ENCODE results near the gene RPP30. TPM values are rescaled to one million over a fixed set of nuclear protein-coding genes. Genes with fewer than 3 reads are reported as not detected.

RPP30 gene
- total RNA-seq, 4 donors from 2014 or later = 34.4 to 57.5 (median 38.7) TPM

GRCh38 chr10:90855126-90855525 lies 16.6 kb upstream of the RPP30 start:
- no peak for DNase-seq (ENCODE audit: low spot score in 2 of 2)
- Histone ChIP-seq H3K27ac (no peak overlapping the region), H3K27me3 (peaks cover 39% of the 10 kb centered on the region), H3K9me3 (no peaks in the 10 kb centered on the region), H3K4me1 (peaks cover 16% of the 10 kb centered on the region), H3K4me3 (no peak overlapping the region), H3K36me3 (no peaks in the 10 kb centered on the region)
- TF ChIP-seq POLR2A (IDR thresholded peaks at IDR 0.05) (no peak), EP300 (IDR thresholded peaks at IDR 0.05) (no peak), CTCF (IDR thresholded peaks at IDR 0.05) (no peak), POLR2AphosphoS5 (IDR thresholded peaks at IDR 0.05) (no peak)
- 74% methylated on average over 3 of the region's 3 CpGs for WGBS

GRCh38 chr10:90856261-90856660 lies 15.5 kb upstream of the RPP30 start:
- Histone ChIP-seq H3K27me3 (peaks cover 39% of the 10 kb centered on the region), H3K27ac (no peak overlapping the region), H3K9me3 (no peaks in the 10 kb centered on the region), H3K4me1 (peaks cover 16% of the 10 kb centered on the region), H3K4me3 (no peak overlapping the region), H3K36me3 (no peaks in the 10 kb centered on the region)
- TF ChIP-seq EP300 (IDR thresholded peaks at IDR 0.05) (no peak), POLR2AphosphoS5 (IDR thresholded peaks at IDR 0.05) (no peak), POLR2A (IDR thresholded peaks at IDR 0.05) (no peak), CTCF (IDR thresholded peaks at IDR 0.05) (no peak)
- DNase-seq (ENCODE audit: low spot score in 2 of 2) = no peak
- 90% methylated on average over 3 of the region's 3 CpGs for WGBS

GRCh38 chr10:90856964-90857634 lies 14.7 kb upstream of the RPP30 start:
- no peak for DNase-seq (ENCODE audit: low spot score in 2 of 2)
- peaks cover 34% of the 10 kb centered on the region for H3K27me3 ChIP-seq
- 35% methylated on average over 18 of the region's 59 CpGs for WGBS
- no peak for TF ChIP-seq POLR2A (IDR thresholded peaks at IDR 0.05)
- no peak for TF ChIP-seq EP300 (IDR thresholded peaks at IDR 0.05)
- H3K27ac ChIP-seq = no peak overlapping the region
- no peaks in the 10 kb centered on the region for H3K36me3 ChIP-seq
- peaks cover 16% of the 10 kb centered on the region for H3K4me1 ChIP-seq
- H3K9me3 ChIP-seq = no peaks in the 10 kb centered on the region
- peak overlapping the region; percentile 74 for H3K4me3 ChIP-seq

DNA sequence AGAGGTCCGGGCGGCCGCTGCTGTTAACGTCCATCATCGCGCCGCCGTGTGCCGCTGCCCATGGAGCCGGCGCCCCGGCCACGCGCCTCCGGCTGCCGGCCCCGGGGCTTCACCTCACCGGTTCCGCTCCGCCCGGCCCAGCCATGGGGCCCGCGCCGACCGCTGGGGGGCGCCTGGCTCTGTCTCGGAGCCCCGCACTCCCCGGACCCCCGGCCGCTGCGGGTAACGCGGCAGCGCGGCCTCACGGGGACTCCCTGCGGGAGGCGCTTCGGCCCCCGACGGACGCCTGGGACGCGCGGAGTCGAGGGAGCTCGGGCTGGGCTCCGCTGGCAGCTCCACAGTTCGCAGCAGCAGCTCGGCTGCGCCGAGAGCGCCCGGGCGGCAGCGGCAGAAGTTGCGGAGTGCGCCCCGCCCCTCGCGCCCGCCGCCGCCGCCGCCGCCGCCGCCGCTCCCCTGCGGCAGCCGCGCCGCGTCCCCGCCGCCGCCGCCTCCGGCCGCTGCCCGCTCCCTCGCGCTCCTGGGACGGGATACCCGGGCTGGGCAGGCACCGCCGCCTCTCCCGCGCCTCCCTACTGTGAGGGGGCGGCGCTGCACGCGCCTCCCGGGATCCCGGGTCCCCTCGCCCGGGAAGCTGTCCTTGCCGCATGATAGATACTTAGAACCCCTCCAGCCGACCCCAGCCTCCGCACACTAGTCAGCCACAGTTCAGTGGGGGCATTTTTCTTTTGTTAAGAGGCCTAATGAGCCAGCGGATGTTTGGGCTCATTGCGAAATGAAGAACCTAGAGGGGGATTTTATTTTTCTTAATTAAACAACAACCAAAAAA lies 13.9 kb upstream of the RPP30 start, which contains the start of gene HTR7:
HTR7 (minus strand) TSS at position 405 of the 826 bp plus-strand sequence; CDS start at position 37, 368 bp downstream.
- peak within 1 kb of the TSS; percentile 74 for H3K4me3 ChIP-seq
- 4% methylated on average over 8 of the region's 104 CpGs for WGBS
- H3K27me3 ChIP-seq = peaks cover 34% of the 10 kb centered on the region
- no peaks in the 10 kb centered on the region for H3K9me3 ChIP-seq
- peak within 1 kb of the TSS; percentile 61 for H3K27ac ChIP-seq
- H3K36me3 ChIP-seq = no peaks in the 10 kb centered on the region
- H3K4me1 ChIP-seq = peaks cover 16% of the 10 kb centered on the region
- peak in 1 of 2 donors; percentile 73 for DNase-seq (ENCODE audit: low spot score in 2 of 2)
- TF ChIP-seq POLR2A (IDR thresholded peaks at IDR 0.05) = no peak
- TF ChIP-seq POLR2AphosphoS5 (IDR thresholded peaks at IDR 0.05) = no peak
- no peak for TF ChIP-seq EP300 (IDR thresholded peaks at IDR 0.05)
- TF ChIP-seq CTCF (IDR thresholded peaks at IDR 0.05) = peak; percentile 11 to 61

DNA sequence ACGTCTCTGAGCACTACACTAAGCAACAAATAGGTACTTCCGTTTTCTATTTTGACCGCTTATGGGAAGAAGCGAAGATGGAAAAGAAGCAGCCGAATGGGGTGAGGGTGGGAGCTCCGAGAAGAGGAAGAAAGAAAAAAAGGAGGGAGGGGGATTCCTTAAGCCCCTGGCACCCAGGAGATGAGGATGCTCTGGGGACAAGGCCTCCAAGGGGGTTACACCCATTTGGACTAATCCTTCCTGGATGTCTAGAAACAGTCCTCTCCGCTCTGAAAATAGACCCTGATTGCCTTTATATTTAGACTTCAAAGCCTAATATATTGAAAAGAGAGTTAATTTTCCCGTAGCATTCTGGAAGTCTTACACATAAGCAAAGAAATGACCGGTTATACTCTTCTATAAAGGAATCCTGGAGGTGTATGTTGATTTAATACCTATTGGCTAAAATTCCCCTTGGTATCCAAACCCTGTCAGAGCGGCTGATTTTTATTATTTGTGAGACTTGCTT lies 13.3 kb upstream of the RPP30 start:
- 41% methylated on average over 10 of the region's 10 CpGs for WGBS
- H3K27me3 ChIP-seq = peaks cover 34% of the 10 kb centered on the region
- H3K36me3 ChIP-seq = no peaks in the 10 kb centered on the region
- TF ChIP-seq POLR2A (IDR thresholded peaks at IDR 0.05) (no peak), CTCF (IDR thresholded peaks at IDR 0.05) (no peak), POLR2AphosphoS5 (IDR thresholded peaks at IDR 0.05) (no peak), EP300 (IDR thresholded peaks at IDR 0.05) (no peak)
- peaks cover 16% of the 10 kb centered on the region for H3K4me1 ChIP-seq
- DNase-seq (ENCODE audit: low spot score in 2 of 2) = no peak
- H3K4me3 ChIP-seq = peak overlapping the region; percentile 74
- no peak overlapping the region for H3K27ac ChIP-seq
- no peaks in the 10 kb centered on the region for H3K9me3 ChIP-seq
